Chondrocyte (in vitro differentiated cells): ENCODE data around the gene ASB13. TPM values are rescaled to one million over a fixed set of nuclear protein-coding genes. Genes with fewer than 3 reads are reported as not detected.
A peak's percentile ranks its signal among the peaks of the same experiment; 100 is the strongest.

Source experiments
- DNase-seq: peaks from one replicate; pipeline ENCODE4 v3.0.0; 2021; ENCODE audit warnings: mixed read lengths, low spot score
- H3K27ac Mint-ChIP-seq: one replicate; pipeline ENCODE4 v1.8.0; 2021; ENCODE audit warnings: mild to moderate bottlenecking, moderate library complexity, mixed read lengths; ENCODE audit not compliant: unreplicated experiment
- H3K27me3 Mint-ChIP-seq: 2 replicates; pipeline ENCODE4 v1.8.0; 2021; ENCODE audit warnings: low read depth, mixed read lengths
- H3K36me3 Mint-ChIP-seq: 2 replicates; pipeline ENCODE4 v1.8.0; 2021; ENCODE audit warnings: low read depth, mixed read lengths
- H3K4me1 Mint-ChIP-seq: 2 replicates; pipeline ENCODE4 v1.8.0; 2021; ENCODE audit warnings: low read depth, mild to moderate bottlenecking, mixed read lengths
- H3K4me3 Mint-ChIP-seq: one replicate; pipeline ENCODE4 v1.8.0; 2021; ENCODE audit warnings: mild to moderate bottlenecking, moderate library complexity, mixed read lengths; ENCODE audit not compliant: unreplicated experiment
- H3K9me3 Mint-ChIP-seq: 2 replicates; pipeline ENCODE4 v1.8.0; 2021; ENCODE audit warnings: low read depth, mixed read lengths
- CTCF ChIP-seq: fragments of 200-600 bp; sonication (generic); IDR thresholded peaks from 2 replicates; pipeline ENCODE4 v1.5.0; 2021; ENCODE audit warnings: antibody characterized with exemption, mild to moderate bottlenecking, moderate library complexity
- total RNA-seq: library from RNA; stranded (reverse); gene quantifications from 3 replicates; pipeline ENCODE4 v1.2.1, GENCODE V29; 2021

The ASB13 gene
- total RNA-seq, 1 donor from 2014 or later: 14.0 TPM

- H3K4me1 Mint-ChIP-seq: peaks cover 10% of the 10 kb centered on the region
Measured at GRCh38 chr10:5669604-5670003, 3.2 kb upstream of the ASB13 start.

GRCh38 chr10:5668429-5668828, 2.0 kb upstream of the ASB13 start:
- Mint-ChIP-seq H3K4me3 (no peak overlapping the region), H3K4me1 (peaks cover 10% of the 10 kb centered on the region), H3K27ac (no peak overlapping the region), H3K9me3 (peaks cover 8% of the 10 kb centered on the region), H3K36me3 (peaks cover 1% of the 10 kb centered on the region), H3K27me3 (no peaks in the 10 kb centered on the region)
- no peak for DNase-seq
- no peak for TF ChIP-seq CTCF

More at GRCh38 chr10:5669604-5670003, 3.2 kb upstream of the ASB13 start:
- no peak overlapping the region for H3K27ac Mint-ChIP-seq
- H3K4me3 Mint-ChIP-seq: no peak overlapping the region
- no peak for TF ChIP-seq CTCF
- peaks cover 16% of the 10 kb centered on the region for H3K9me3 Mint-ChIP-seq
- no peak for DNase-seq
- H3K27me3 Mint-ChIP-seq: no peaks in the 10 kb centered on the region
- H3K36me3 Mint-ChIP-seq: peaks cover 1% of the 10 kb centered on the region

- no peaks in the 10 kb centered on the region for H3K27me3 Mint-ChIP-seq
- H3K4me1 Mint-ChIP-seq: peaks cover 10% of the 10 kb centered on the region
- H3K4me3 Mint-ChIP-seq: peak overlapping the region; percentile 85
- H3K9me3 Mint-ChIP-seq: peaks cover under 1% of the 10 kb centered on the region
- no peak for TF ChIP-seq CTCF
- peaks cover under 1% of the 10 kb centered on the region for H3K36me3 Mint-ChIP-seq
- no peak for DNase-seq
- H3K27ac Mint-ChIP-seq: peak overlapping the region; percentile 61
Measured at GRCh38 chr10:5666841-5667630, 641 bp upstream of the ASB13 start.

GRCh38 chr10:5665373-5666007, 905 bp downstream of the ASB13 start:
- TF ChIP-seq CTCF: no peak
- DNase-seq: no peak
- no peaks in the 10 kb centered on the region for H3K36me3 Mint-ChIP-seq
- H3K9me3 Mint-ChIP-seq: no peaks in the 10 kb centered on the region
- peaks cover 10% of the 10 kb centered on the region for H3K4me1 Mint-ChIP-seq
- H3K27ac Mint-ChIP-seq: peak overlapping the region; percentile 30
- peak overlapping the region; percentile 77 for H3K4me3 Mint-ChIP-seq
- H3K27me3 Mint-ChIP-seq: no peaks in the 10 kb centered on the region

GRCh38 chr10:5663692-5664427, 2.5 kb downstream of the ASB13 start:
- Mint-ChIP-seq H3K4me1 (peaks cover 10% of the 10 kb centered on the region), H3K27ac (no peak overlapping the region), H3K9me3 (no peaks in the 10 kb centered on the region), H3K36me3 (no peaks in the 10 kb centered on the region), H3K27me3 (no peaks in the 10 kb centered on the region), H3K4me3 (no peak overlapping the region)
- TF ChIP-seq CTCF: no peak
- DNase-seq: no peak
